ENCODE measurements around the gene IQSEC2. TPM values are rescaled to one million over a fixed set of nuclear protein-coding genes. Genes with fewer than 3 reads are reported as not detected.

IQSEC2 gene
- total RNA-seq, 4 donors from 2014 or later: 6.9 to 12.7 (median 10.4) TPM

- peaks cover 4 to 42% (median 23%) of the 10 kb centered on the region in 3 donors for H3K4me1 ChIP-seq
- no peaks in the 10 kb centered on the region for H3K9me3 ChIP-seq
- peaks cover 0 to 6% (median 0%) of the 10 kb centered on the region in 4 donors for H3K27me3 ChIP-seq
- H3K4me3 ChIP-seq: no peak overlapping the region
- intact Hi-C loops (cut with DNase I): no loop called here
- WGBS, 2 donors: 37% methylated on average over 5 of the region's 8 CpGs; no CpG with 5 or more reads in 1 of the 2 donors
- no peaks in the 10 kb centered on the region for H3K36me3 ChIP-seq
- TF ChIP-seq POLR2A (IDR thresholded peaks at IDR 0.05): no peak
- no peak for TF ChIP-seq CTCF (IDR thresholded peaks at IDR 0.05)
- H3K27ac ChIP-seq: no peak overlapping the region
- DNase-seq: no peak
Measured at GRCh38 chrX:53262918-53263394, 18.4 kb downstream of the IQSEC2 start.

GRCh38 chrX:53262189-53262917 lies 19.0 kb downstream of the IQSEC2 start:
- WGBS, 2 donors: 64 to 90% methylated on average over 3 to 6 of the region's 7 CpGs
- TF ChIP-seq POLR2A (IDR thresholded peaks at IDR 0.05) (no peak), CTCF (IDR thresholded peaks at IDR 0.05) (no peak)
- intact Hi-C loops (cut with DNase I): no loop called here
- H3K4me1 ChIP-seq: peaks cover 4 to 36% (median 21%) of the 10 kb centered on the region in 3 donors
- no peak overlapping the region for H3K27ac ChIP-seq
- H3K36me3 ChIP-seq: no peaks in the 10 kb centered on the region
- DNase-seq: no peak
- H3K9me3 ChIP-seq: no peaks in the 10 kb centered on the region
- H3K4me3 ChIP-seq: no peak overlapping the region
- H3K27me3 ChIP-seq: peaks cover 0 to 6% (median 0%) of the 10 kb centered on the region in 4 donors

GRCh38 chrX:53261355-53261972 lies 19.9 kb downstream of the IQSEC2 start:
- Histone ChIP-seq H3K4me3 (no peak overlapping the region), H3K4me1 (peaks cover 4 to 27% (median 13%) of the 10 kb centered on the region in 3 donors), H3K9me3 (no peaks in the 10 kb centered on the region), H3K36me3 (no peaks in the 10 kb centered on the region), H3K27ac (no peak overlapping the region), H3K27me3 (peaks cover 0 to 6% (median 0%) of the 10 kb centered on the region in 4 donors)
- no peak for DNase-seq
- 52% methylated on average over 6 to 7 of the region's 7 CpGs for WGBS, 2 donors
- no peak for TF ChIP-seq POLR2A (IDR thresholded peaks at IDR 0.05)
- no peak for TF ChIP-seq CTCF (IDR thresholded peaks at IDR 0.05)
- intact Hi-C loops (cut with DNase I): no loop called here

- Histone ChIP-seq H3K27me3 (peaks cover 0 to 6% (median 0%) of the 10 kb centered on the region in 4 donors), H3K4me1 (peaks cover 4 to 20% (median 7%) of the 10 kb centered on the region in 3 donors), H3K27ac (no peak overlapping the region), H3K9me3 (no peaks in the 10 kb centered on the region), H3K4me3 (no peak overlapping the region), H3K36me3 (no peaks in the 10 kb centered on the region)
- WGBS, 2 donors: 59 to 70% methylated on average over 2 to 6 of the region's 7 CpGs
- TF ChIP-seq CTCF (IDR thresholded peaks at IDR 0.05): no peak
- TF ChIP-seq POLR2A (IDR thresholded peaks at IDR 0.05): no peak
- intact Hi-C loops (cut with DNase I): no loop called here
- no peak for DNase-seq
Measured at GRCh38 chrX:53260836-53261235, 20.5 kb downstream of the IQSEC2 start.

Data from esophagus squamous epithelium (tissue), 5 donors.